Tibial nerve (tissue), 4 donors: ENCODE measurements around the gene LRPAP1. TPM values are rescaled to one million over a fixed set of nuclear protein-coding genes. Genes with fewer than 3 reads are reported as not detected.

Experiments used
- DNase-seq, 2 donors: peaks; one replicate each; pipeline ENCODE4 v3.0.0-alpha.2; 2019; ENCODE audit warnings: low spot score in 2 of 2
- H3K27ac ChIP-seq, 4 donors: fragments of 200-600 bp; sonication (generic) in 3 of 4; one replicate each; pipeline ENCODE4 v1.5.1; 2017 to 2019; ENCODE audit warnings: mild to moderate bottlenecking in 1 of 4
- H3K27me3 ChIP-seq, 2 donors: fragments of 200-600 bp; sonication (generic) in 1 of 2; one replicate each; pipeline versions ENCODE4 v1.5.1 to v1.6.0; 2017 to 2019
- H3K36me3 ChIP-seq, 3 donors: fragments of 200-600 bp; sonication (generic); one replicate each; pipeline ENCODE4 v1.5.1; 2018 to 2019
- H3K4me1 ChIP-seq, 4 donors: fragments of 200-600 bp; sonication (generic) in 3 of 4; one replicate each; pipeline ENCODE4 v1.5.1; 2017 to 2019
- H3K4me3 ChIP-seq, 4 donors: fragments of 200-600 bp; sonication (generic) in 3 of 4; one replicate each; pipeline ENCODE4 v1.5.1; 2017 to 2019; ENCODE audit warnings: mild to moderate bottlenecking in 1 of 4, moderate library complexity in 1 of 4
- H3K9me3 ChIP-seq, 4 donors: fragments of 200-600 bp; sonication (generic) in 3 of 4; one replicate each; pipeline ENCODE4 v1.5.1; 2017 to 2019
- EP300 ChIP-seq, 2 donors: sonication (generic); formaldehyde crosslinking; IDR thresholded peaks; one replicate each; pipeline ENCODE4 v1.6.1; 2017; ENCODE audit warnings: antibody characterized with exemption in 2 of 2, mild to moderate bottlenecking in 1 of 2
- POLR2A ChIP-seq, 2 donors: fragments of 450-650 bp; IDR thresholded peaks; one replicate each; pipeline ENCODE4 v1.6.1; 2017; ENCODE audit warnings: antibody characterized with exemption in 2 of 2, mild to moderate bottlenecking in 2 of 2, moderate library complexity in 2 of 2
- WGBS, 2 donors: methylation state at CpG; one replicate each; pipeline ENCODE4 v1.1.5; 2018; 5-methylcytosine and 5-hydroxymethylcytosine counted together
- total RNA-seq, 4 donors: library from RNA; depleted of rRNA; stranded (reverse); fragments of >200 nt; gene quantifications; one replicate each; pipeline ENCODE4 v1.1.0, GENCODE V29; 2016
- TF ChIP-seq, protein P1 (sequence below), 5 experiments: fragments of 200-600 bp in 3 of 5; fragments of 450-650 bp in 2 of 5; sonication (generic) in 3 of 5; IDR thresholded peaks; one replicate each; pipeline ENCODE4 v1.5.1; 2016 to 2019; ENCODE audit warnings: antibody characterized with exemption in 5 of 5, mild to moderate bottlenecking in 3 of 5, moderate library complexity in 2 of 5

The LRPAP1 gene
- total RNA-seq, 4 donors from 2014 or later: 68.1 to 169 (median 108) TPM

DNA sequence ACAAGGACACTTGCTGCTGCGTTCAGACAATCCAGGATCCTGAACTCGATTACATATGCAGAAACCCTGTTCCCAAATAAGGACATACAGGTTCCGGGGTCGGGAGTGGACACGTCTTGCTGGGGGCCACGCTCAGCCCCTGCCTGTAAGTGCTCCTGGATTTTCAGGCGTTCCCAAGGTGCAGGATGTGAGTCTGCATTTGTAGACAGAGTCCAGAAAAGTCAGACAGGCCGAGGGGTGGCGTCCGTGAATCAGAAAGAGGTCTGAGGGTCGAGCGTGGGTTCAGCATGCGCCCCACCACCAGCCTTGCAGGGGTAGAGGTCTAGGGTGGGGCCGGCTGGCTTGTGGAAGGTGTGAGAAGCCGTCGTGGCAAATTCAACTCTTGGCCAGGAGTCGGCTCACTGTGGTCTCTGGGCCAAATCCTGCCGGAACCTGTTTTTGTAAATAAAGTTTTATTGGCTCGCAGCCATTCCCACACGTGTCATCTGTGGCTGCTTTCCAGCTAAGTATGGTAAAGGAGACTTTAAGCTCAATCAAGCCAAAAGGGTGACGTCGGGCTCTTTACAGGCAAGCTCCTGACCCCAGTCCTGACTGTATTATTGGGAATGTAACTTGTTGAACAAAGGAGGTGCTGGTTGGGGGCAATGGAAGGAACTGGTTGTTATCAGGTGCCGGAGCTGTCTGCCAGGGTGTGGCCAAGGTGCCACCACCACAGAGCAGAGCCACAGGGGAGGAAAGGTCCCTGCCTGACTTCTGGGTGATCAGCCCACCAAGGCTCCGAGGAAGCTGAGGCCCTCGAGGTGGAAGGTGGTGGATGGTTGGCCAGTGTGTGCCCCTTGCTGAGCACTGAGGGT is 61.8 kb downstream of the LRPAP1 start:
- Histone ChIP-seq H3K36me3 (no peaks in the 10 kb centered on the region), H3K27ac (no peak overlapping the region), H3K9me3 (no peaks in the 10 kb centered on the region), H3K27me3 (peaks cover 0 to 59% of the 10 kb centered on the region in 2 donors), H3K4me1 (no peaks in the 10 kb centered on the region), H3K4me3 (no peak overlapping the region)
- WGBS, 2 donors: 69 to 71% methylated on average over 25 of the region's 25 CpGs
- TF ChIP-seq EP300 (IDR thresholded peaks at IDR 0.05): no peak
- TF ChIP-seq, protein P1, sequence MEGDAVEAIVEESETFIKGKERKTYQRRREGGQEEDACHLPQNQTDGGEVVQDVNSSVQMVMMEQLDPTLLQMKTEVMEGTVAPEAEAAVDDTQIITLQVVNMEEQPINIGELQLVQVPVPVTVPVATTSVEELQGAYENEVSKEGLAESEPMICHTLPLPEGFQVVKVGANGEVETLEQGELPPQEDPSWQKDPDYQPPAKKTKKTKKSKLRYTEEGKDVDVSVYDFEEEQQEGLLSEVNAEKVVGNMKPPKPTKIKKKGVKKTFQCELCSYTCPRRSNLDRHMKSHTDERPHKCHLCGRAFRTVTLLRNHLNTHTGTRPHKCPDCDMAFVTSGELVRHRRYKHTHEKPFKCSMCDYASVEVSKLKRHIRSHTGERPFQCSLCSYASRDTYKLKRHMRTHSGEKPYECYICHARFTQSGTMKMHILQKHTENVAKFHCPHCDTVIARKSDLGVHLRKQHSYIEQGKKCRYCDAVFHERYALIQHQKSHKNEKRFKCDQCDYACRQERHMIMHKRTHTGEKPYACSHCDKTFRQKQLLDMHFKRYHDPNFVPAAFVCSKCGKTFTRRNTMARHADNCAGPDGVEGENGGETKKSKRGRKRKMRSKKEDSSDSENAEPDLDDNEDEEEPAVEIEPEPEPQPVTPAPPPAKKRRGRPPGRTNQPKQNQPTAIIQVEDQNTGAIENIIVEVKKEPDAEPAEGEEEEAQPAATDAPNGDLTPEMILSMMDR (IDR thresholded peaks at IDR 0.05): no peak
- TF ChIP-seq POLR2A (IDR thresholded peaks at IDR 0.05): no peak
- DNase-seq: no peak

DNA sequence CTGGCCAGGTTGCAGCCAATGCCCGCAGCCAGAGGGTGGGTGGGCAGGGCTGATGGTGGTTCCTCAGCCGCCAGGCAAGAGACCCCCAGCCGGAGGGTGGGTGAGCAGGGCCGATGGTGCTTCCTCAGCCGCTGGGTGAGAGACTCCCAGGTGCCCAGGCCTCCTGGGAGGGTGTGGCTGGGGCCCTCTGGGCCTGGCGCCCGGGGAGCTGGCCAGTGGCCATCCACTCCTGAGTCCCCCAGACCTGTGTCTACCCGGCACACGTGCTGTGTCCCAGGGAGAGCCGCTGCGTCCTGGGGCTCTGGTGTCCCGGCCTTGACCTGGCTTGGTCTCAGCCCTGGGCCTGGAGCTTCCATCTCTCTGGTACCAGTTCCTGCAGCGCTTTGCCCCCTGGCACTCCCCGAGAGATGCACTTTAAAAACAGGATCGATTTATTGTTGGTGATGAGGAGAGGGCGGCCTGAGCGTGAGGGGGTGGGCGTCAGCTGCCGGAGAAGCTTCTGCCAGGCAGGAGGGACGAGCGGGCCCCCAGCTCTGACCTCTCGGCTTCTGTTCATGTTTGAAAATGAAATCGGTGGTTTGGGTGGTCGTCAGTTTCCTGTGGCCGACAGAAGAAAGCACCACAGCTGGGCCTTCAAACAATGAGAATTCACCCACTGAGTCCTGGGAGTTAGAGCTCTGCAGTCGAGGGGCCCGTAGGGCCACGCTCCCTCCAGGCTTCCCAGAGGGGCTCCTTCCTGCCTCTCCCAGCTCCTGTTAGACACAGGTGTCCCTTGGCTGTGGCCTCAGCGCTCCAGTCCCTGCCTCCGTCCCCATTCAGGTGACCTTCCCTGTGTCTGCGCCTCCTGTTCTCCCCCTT is 62.6 kb downstream of the LRPAP1 start:
- H3K27me3 ChIP-seq: peaks cover 0 to 52% of the 10 kb centered on the region in 2 donors
- TF ChIP-seq EP300 (IDR thresholded peaks at IDR 0.05): no peak
- TF ChIP-seq, protein P1 (IDR thresholded peaks at IDR 0.05): no peak
- TF ChIP-seq POLR2A (IDR thresholded peaks at IDR 0.05): no peak
- H3K4me1 ChIP-seq: no peaks in the 10 kb centered on the region
- H3K9me3 ChIP-seq: no peaks in the 10 kb centered on the region
- DNase-seq: no peak
- 67 to 76% methylated on average over 21 to 25 of the region's 31 CpGs for WGBS, 2 donors
- H3K36me3 ChIP-seq: no peaks in the 10 kb centered on the region
- H3K27ac ChIP-seq: no peak overlapping the region
- no peak overlapping the region for H3K4me3 ChIP-seq

DNA sequence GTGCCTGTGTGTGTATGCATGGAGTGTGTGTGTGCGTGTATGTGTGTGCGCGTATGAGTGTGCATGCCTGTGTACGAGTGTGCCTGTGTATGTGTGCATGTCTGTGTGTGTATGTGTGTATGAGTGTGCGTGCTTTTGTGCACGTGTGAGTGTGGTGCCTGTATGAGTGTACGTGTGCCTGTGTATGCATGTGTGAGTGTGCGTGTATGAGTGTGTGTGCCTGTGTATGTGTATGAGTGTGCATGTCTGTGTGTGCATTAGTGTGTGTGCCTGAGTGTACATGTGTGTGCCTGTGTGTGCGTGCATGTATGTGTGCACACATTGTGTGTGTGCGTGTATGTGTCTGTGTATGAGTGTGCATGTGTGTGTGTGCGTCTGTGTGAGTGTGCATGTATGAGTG is 63.4 kb downstream of the LRPAP1 start:
- H3K27ac ChIP-seq: no peak overlapping the region
- 89 to 98% methylated on average over 11 of the region's 11 CpGs for WGBS, 2 donors
- no peak overlapping the region for H3K4me3 ChIP-seq
- peaks cover 0 to 53% of the 10 kb centered on the region in 2 donors for H3K27me3 ChIP-seq
- no peak for DNase-seq
- no peaks in the 10 kb centered on the region for H3K9me3 ChIP-seq
- TF ChIP-seq, protein P1 (IDR thresholded peaks at IDR 0.05): no peak
- TF ChIP-seq EP300 (IDR thresholded peaks at IDR 0.05): no peak
- TF ChIP-seq POLR2A (IDR thresholded peaks at IDR 0.05): no peak
- H3K4me1 ChIP-seq: peaks cover 0 to under 1% (median 0%) of the 10 kb centered on the region in 4 donors
- no peaks in the 10 kb centered on the region for H3K36me3 ChIP-seq

DNA sequence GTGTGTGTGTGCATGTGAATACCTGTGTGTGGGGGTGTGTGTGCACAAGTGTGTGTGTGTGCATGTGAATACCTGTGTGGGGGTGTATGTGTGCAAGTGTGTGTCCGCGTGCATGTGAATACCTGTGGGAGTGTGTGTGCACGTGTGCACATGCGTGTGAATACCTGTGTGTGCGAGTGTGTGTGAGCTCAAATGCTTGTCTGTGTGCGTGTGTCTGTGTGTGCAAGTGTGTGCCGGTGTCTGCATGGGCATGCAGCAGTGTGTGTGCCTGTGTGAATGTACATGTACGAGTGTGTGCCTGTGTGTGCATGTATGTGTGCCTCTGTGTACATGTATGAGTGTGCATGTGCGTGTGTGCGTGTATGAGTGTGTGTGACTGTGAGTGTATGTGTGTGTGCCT is 64.1 kb downstream of the LRPAP1 start:
- H3K27me3 ChIP-seq: peaks cover 0 to 52% of the 10 kb centered on the region in 2 donors
- no peak overlapping the region for H3K4me3 ChIP-seq
- 90 to 97% methylated on average over 10 of the region's 10 CpGs for WGBS, 2 donors
- TF ChIP-seq, protein P1 (IDR thresholded peaks at IDR 0.05): no peak
- TF ChIP-seq EP300 (IDR thresholded peaks at IDR 0.05): no peak
- no peak for TF ChIP-seq POLR2A (IDR thresholded peaks at IDR 0.05)
- H3K27ac ChIP-seq: no peak overlapping the region
- H3K4me1 ChIP-seq: peaks cover 0 to 7% (median 3%) of the 10 kb centered on the region in 4 donors
- DNase-seq: no peak
- H3K9me3 ChIP-seq: no peaks in the 10 kb centered on the region
- no peaks in the 10 kb centered on the region for H3K36me3 ChIP-seq
